Measurements from ENCODE around the gene AATK.

AATK gene

DNA sequence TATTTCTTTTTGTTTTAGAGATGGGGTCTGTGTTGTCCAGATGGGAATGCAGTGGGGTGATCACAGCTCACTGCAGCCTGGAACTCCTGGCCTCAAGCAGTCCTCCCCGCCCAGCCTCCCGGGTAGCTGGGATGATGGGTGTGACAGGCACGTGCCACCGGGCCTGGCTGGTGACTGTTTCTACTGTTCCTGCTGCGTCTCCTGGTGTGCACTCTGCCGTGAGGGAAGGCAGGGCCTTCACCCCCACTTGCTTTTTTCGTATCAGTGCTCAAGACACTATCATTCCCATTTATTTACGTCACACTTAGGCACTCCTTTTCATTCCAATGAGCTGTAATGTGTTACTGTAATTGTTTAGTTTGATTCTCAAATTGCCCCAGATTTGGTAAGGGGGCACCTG, 26.0 kb downstream of the AATK start:
- H3K36me3 Mint-ChIP-seq (ENCODE audit: low read depth) = no peaks in the 10 kb centered on the region
- H3K4me1 Mint-ChIP-seq = no peaks in the 10 kb centered on the region
- H3K27ac Mint-ChIP-seq = peak overlapping the region in 1 of 3 experiments; percentile 46
- H3K9me3 Mint-ChIP-seq = no peaks in the 10 kb centered on the region
- H3K27me3 Mint-ChIP-seq (ENCODE audit: low read depth) = peaks cover 7% of the 10 kb centered on the region
- no peak overlapping the region for H3K4me3 Mint-ChIP-seq
- TF ChIP-seq, protein P1, sequence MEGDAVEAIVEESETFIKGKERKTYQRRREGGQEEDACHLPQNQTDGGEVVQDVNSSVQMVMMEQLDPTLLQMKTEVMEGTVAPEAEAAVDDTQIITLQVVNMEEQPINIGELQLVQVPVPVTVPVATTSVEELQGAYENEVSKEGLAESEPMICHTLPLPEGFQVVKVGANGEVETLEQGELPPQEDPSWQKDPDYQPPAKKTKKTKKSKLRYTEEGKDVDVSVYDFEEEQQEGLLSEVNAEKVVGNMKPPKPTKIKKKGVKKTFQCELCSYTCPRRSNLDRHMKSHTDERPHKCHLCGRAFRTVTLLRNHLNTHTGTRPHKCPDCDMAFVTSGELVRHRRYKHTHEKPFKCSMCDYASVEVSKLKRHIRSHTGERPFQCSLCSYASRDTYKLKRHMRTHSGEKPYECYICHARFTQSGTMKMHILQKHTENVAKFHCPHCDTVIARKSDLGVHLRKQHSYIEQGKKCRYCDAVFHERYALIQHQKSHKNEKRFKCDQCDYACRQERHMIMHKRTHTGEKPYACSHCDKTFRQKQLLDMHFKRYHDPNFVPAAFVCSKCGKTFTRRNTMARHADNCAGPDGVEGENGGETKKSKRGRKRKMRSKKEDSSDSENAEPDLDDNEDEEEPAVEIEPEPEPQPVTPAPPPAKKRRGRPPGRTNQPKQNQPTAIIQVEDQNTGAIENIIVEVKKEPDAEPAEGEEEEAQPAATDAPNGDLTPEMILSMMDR (IDR thresholded peaks at IDR 0.05; ENCODE audit: unreplicated experiment in 3 of 3) = no peak

DNA sequence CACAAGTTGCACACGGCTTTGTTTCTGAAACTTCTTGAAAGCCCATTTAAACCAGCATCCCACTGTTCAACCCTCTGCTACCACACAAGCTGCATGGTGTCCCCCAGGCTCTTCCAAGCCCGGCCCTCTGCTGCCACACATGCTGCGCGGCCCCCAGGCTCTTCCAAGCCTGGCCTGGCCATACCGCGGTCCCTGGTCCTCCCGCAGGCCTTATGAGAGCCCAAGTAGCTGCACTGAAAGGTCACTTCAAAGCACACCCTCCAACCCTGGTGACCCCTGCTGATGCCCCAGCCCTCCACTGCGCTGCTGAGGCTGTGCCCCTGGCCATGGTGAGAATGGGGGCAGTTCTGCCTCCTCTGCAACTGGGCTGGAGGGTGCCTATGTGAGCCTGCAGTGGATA, 26.6 kb downstream of the AATK start:
- no peaks in the 10 kb centered on the region for H3K36me3 Mint-ChIP-seq (ENCODE audit: low read depth)
- no peak overlapping the region for H3K27ac Mint-ChIP-seq
- TF ChIP-seq, protein P1 (IDR thresholded peaks at IDR 0.05; ENCODE audit: unreplicated experiment in 3 of 3) = no peak
- peaks cover 7% of the 10 kb centered on the region for H3K27me3 Mint-ChIP-seq (ENCODE audit: low read depth)
- no peaks in the 10 kb centered on the region for H3K4me1 Mint-ChIP-seq
- H3K9me3 Mint-ChIP-seq = no peaks in the 10 kb centered on the region
- no peak overlapping the region for H3K4me3 Mint-ChIP-seq

DNA sequence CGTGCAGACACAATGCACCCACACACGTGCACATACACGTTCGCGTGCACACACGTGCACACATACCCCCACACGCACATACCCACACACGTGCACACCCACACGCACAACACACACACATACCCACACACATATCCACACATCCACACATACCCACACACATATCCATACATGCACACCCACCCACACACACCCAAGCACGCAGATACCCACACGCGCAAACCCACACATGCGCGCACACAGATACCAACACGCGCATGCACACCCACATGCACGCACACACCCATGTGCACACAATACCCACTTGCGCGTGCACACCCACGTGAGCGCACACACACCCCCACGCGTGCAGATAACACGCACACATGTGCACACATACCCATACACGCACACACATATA, 27.5 kb downstream of the AATK start:
- Mint-ChIP-seq H3K36me3 (ENCODE audit: low read depth) (no peaks in the 10 kb centered on the region), H3K4me1 (no peaks in the 10 kb centered on the region), H3K4me3 (no peak overlapping the region), H3K27ac (no peak overlapping the region), H3K27me3 (ENCODE audit: low read depth) (peaks cover 7% of the 10 kb centered on the region), H3K9me3 (no peaks in the 10 kb centered on the region)
- TF ChIP-seq, protein P1 (IDR thresholded peaks at IDR 0.05; ENCODE audit: unreplicated experiment in 3 of 3) = no peak

DNA sequence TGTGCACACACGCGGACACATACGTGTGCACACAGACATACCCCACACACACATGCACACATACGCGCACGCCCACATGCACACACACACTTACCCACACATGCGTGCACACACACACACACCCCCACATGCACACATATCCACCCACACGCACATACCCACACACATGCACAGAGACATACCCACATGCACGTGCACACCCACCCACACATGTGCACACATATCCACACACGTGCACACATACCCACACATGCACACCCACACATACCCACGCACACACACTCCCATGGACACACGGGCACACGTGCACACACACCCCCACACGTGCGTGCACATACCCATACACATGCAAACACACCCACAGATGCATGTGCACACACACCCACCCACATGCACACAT, 27.9 kb downstream of the AATK start:
- H3K4me1 Mint-ChIP-seq = no peaks in the 10 kb centered on the region
- H3K36me3 Mint-ChIP-seq (ENCODE audit: low read depth) = no peaks in the 10 kb centered on the region
- no peak overlapping the region for H3K27ac Mint-ChIP-seq
- H3K4me3 Mint-ChIP-seq = no peak overlapping the region
- peaks cover 7% of the 10 kb centered on the region for H3K27me3 Mint-ChIP-seq (ENCODE audit: low read depth)
- TF ChIP-seq, protein P1 (IDR thresholded peaks at IDR 0.05; ENCODE audit: unreplicated experiment in 3 of 3) = no peak
- no peaks in the 10 kb centered on the region for H3K9me3 Mint-ChIP-seq

DNA sequence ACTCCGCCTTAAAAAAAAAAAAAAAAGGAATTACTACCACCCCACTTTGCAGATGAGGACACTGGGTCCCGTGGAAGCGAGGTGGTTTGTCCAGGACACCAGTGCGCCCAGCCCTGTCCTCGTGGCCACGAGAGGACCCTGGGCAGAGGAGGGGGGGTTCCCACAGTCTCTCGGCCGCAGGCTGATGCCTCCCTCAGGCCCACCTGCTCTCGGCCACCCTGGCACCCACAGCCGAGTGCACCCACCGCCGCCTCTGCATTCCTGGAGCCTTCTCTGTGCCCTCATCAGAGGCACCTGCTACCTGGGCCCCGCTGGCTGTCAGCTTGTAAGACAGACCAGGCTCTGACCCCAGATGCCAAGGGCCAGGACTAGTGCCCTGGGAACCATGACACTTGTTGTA, 28.8 kb downstream of the AATK start:
- Mint-ChIP-seq H3K36me3 (ENCODE audit: low read depth) (no peaks in the 10 kb centered on the region), H3K27me3 (ENCODE audit: low read depth) (peaks cover 7% of the 10 kb centered on the region), H3K9me3 (no peaks in the 10 kb centered on the region), H3K4me3 (no peak overlapping the region), H3K27ac (no peak overlapping the region), H3K4me1 (no peaks in the 10 kb centered on the region)
- TF ChIP-seq, protein P1 (IDR thresholded peaks at IDR 0.05; ENCODE audit: unreplicated experiment in 3 of 3) = no peak

DNA sequence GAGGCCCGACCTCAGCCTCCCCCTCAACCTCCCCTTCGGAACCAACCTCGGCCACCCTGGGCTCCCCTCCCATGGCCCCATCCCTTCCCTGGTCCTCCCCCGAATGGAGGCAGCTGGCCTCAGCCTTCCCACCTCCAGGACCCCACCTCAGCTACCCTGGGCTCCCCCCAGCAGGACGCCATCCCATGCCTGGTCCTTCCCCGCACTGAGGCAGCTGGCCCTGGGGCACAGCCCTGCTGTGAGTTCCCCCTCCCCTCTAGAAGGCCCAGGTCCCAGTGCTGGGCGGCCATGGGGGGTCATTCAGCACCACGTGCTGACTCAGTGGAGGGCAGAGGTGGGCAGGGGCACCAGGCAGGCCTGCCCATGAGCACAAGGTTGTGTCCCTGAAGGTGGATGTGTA, 29.7 kb downstream of the AATK start:
- peaks cover 7% of the 10 kb centered on the region for H3K27me3 Mint-ChIP-seq (ENCODE audit: low read depth)
- H3K36me3 Mint-ChIP-seq (ENCODE audit: low read depth) = no peaks in the 10 kb centered on the region
- H3K4me1 Mint-ChIP-seq = no peaks in the 10 kb centered on the region
- TF ChIP-seq, protein P1 (IDR thresholded peaks at IDR 0.05; ENCODE audit: unreplicated experiment in 3 of 3) = no peak
- H3K4me3 Mint-ChIP-seq = no peak overlapping the region
- no peak overlapping the region for H3K27ac Mint-ChIP-seq
- no peaks in the 10 kb centered on the region for H3K9me3 Mint-ChIP-seq
